Adipocyte (in vitro differentiated cells): Measurements from ENCODE around the gene VARS2.

Experiments used
- DNase-seq: peaks from one replicate; pipeline ENCODE4 v3.0.0-alpha.2; 2015; ENCODE audit warnings: low read depth
- H3K27me3 ChIP-seq: replicated peaks from 2 replicates; pipeline ENCODE4 v1.7.0; 2013; ENCODE audit warnings: mild to moderate bottlenecking, low read length, moderate library complexity; ENCODE audit not compliant: control insufficient read depth, insufficient read depth
- H3K36me3 ChIP-seq: 2 replicates; pipeline ENCODE4 v1.7.0; 2013; ENCODE audit warnings: low read length, mild to moderate bottlenecking, moderate library complexity; ENCODE audit not compliant: control insufficient read depth, insufficient read depth, severe bottlenecking
- H3K4me1 ChIP-seq: 2 replicates; pipeline ENCODE4 v1.7.0; 2013; ENCODE audit warnings: mild to moderate bottlenecking, low read length, moderate library complexity; ENCODE audit not compliant: control insufficient read depth, insufficient read depth
- H3K4me3 ChIP-seq: 2 replicates; pipeline ENCODE4 v1.7.0; 2013; ENCODE audit warnings: mild to moderate bottlenecking, low read length, moderate library complexity
- H3K9ac ChIP-seq: 2 replicates; pipeline ENCODE4 v1.7.0; 2013; ENCODE audit warnings: mild to moderate bottlenecking, low read length, moderate library complexity
- H3K9me3 ChIP-seq: 2 replicates; pipeline ENCODE4 v1.7.0; 2013; ENCODE audit warnings: mild to moderate bottlenecking, low read length, moderate library complexity; ENCODE audit not compliant: control insufficient read depth

VARS2 gene

DNA sequence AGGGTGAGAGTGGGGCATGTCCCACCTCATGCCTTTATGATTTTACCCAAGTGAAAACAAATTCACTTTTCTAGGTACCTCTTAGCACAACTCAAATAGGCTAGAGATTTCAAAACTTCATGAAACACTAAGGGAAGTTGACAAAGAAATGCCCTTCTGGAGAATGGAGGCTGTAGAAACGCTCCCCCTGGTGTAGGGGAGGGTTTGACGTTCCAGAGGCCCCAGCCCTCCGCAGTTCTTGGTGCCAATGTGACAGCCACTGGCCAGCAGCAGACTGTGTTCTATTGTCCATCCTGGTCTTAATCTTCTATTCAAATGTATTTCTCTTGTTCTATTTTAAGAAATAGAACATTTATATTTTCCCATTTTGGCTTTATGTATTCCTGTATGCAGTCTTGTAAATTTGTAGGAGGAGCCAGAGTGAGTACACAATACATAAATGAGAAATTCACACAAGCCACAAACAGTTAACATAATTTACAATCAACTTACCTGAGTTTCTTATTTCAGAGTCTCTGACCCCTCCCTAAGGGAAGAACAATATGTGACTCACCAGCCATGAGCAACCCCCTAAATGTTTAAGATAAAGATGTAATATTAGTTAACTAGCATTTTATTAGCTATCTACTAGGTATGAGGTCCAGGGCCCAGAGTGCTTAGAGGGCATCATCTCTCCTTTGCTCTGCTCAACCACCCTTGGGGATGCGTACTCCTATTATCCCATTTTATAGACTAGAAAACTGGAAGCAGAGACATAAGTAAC, 60.6 kb downstream of the VARS2 start:
- no peak overlapping the region for H3K4me3 ChIP-seq
- H3K27me3 ChIP-seq, result peaks cover 20% of the 10 kb centered on the region
- DNase-seq, result no peak

More for the DNA sequence above, 60.6 kb downstream of the VARS2 start:
- no peaks in the 10 kb centered on the region for H3K36me3 ChIP-seq
- peaks cover 9% of the 10 kb centered on the region for H3K4me1 ChIP-seq
- no peaks in the 10 kb centered on the region for H3K9me3 ChIP-seq
- H3K9ac ChIP-seq, result no peak overlapping the region
